ENCODE measurements around the gene RHCG. TPM values are rescaled to one million over a fixed set of nuclear protein-coding genes. Genes with fewer than 3 reads are reported as not detected.

Gene RHCG
- total RNA-seq, 4 donors from 2014 or later, result 2,342 to 7,076 (median 3,336) TPM

GRCh38 chr15:89526601-89527441 is 30.4 kb upstream of the RHCG start:
- DNase-seq, result no peak
- Histone ChIP-seq H3K4me3 (no peak overlapping the region), H3K9me3 (no peaks in the 10 kb centered on the region), H3K27me3 (no peaks in the 10 kb centered on the region), H3K36me3 (no peaks in the 10 kb centered on the region), H3K27ac (peak overlapping the region in 2 of 4 donors; percentile 39 to 42), H3K4me1 (peaks cover 0 to 54% (median 6%) of the 10 kb centered on the region in 3 donors)
- intact Hi-C loops (cut with DNase I), result no loop called here
- no peak for TF ChIP-seq POLR2A (IDR thresholded peaks at IDR 0.05)
- TF ChIP-seq CTCF (IDR thresholded peaks at IDR 0.05), result no peak
- 72 to 84% methylated on average over 4 to 8 of the region's 10 CpGs for WGBS, 2 donors

GRCh38 chr15:89526181-89526580 is 29.8 kb upstream of the RHCG start:
- intact Hi-C loops (cut with DNase I), result no loop called here

GRCh38 chr15:89524184-89524583 is 27.8 kb upstream of the RHCG start:
- no peaks in the 10 kb centered on the region for H3K27me3 ChIP-seq
- H3K36me3 ChIP-seq, result no peaks in the 10 kb centered on the region
- H3K27ac ChIP-seq, result no peak overlapping the region
- intact Hi-C loops (cut with DNase I), result no loop called here
- peaks cover 0 to 52% (median 7%) of the 10 kb centered on the region in 3 donors for H3K4me1 ChIP-seq
- TF ChIP-seq CTCF (IDR thresholded peaks at IDR 0.05), result no peak
- no peak for TF ChIP-seq POLR2A (IDR thresholded peaks at IDR 0.05)
- H3K4me3 ChIP-seq, result no peak overlapping the region
- no peak for DNase-seq
- H3K9me3 ChIP-seq, result peaks cover 0 to 5% (median 4%) of the 10 kb centered on the region in 3 donors
- WGBS, 2 donors, result 75 to 90% methylated on average over 1 of the region's 1 CpG

More at GRCh38 chr15:89526181-89526580, 29.8 kb upstream of the RHCG start:
- no peak for DNase-seq
- peaks cover 0 to 54% (median 7%) of the 10 kb centered on the region in 3 donors for H3K4me1 ChIP-seq
- H3K9me3 ChIP-seq, result no peaks in the 10 kb centered on the region
- no peak overlapping the region for H3K27ac ChIP-seq
- H3K27me3 ChIP-seq, result no peaks in the 10 kb centered on the region
- no peaks in the 10 kb centered on the region for H3K36me3 ChIP-seq
- no peak overlapping the region for H3K4me3 ChIP-seq
- TF ChIP-seq CTCF (IDR thresholded peaks at IDR 0.05) (no peak), POLR2A (IDR thresholded peaks at IDR 0.05) (no peak)
- WGBS, 2 donors, result 87 to 90% methylated on average over 7 of the region's 7 CpGs

GRCh38 chr15:89523101-89523500 is 26.7 kb upstream of the RHCG start:
- intact Hi-C loops (cut with DNase I), result no loop called here
- Histone ChIP-seq H3K27me3 (no peaks in the 10 kb centered on the region), H3K4me1 (peaks cover 0 to 42% (median 7%) of the 10 kb centered on the region in 3 donors), H3K27ac (no peak overlapping the region), H3K36me3 (no peaks in the 10 kb centered on the region), H3K4me3 (no peak overlapping the region), H3K9me3 (peaks cover 0 to 5% (median 4%) of the 10 kb centered on the region in 3 donors)
- TF ChIP-seq CTCF (IDR thresholded peaks at IDR 0.05) (no peak), POLR2A (IDR thresholded peaks at IDR 0.05) (no peak)
- DNase-seq, result no peak
- WGBS, 2 donors, result 83% methylated on average over 2 of the region's 2 CpGs; no CpG with 5 or more reads in 1 of the 2 donors

- H3K27ac ChIP-seq, result peak overlapping the region; percentile 68 to 85 (median 76)
- 67 to 69% methylated on average over 1 of the region's 1 CpG for WGBS, 2 donors
- H3K27me3 ChIP-seq, result no peaks in the 10 kb centered on the region
- peaks cover 0 to 42% (median 3%) of the 10 kb centered on the region in 3 donors for H3K4me1 ChIP-seq
- no peaks in the 10 kb centered on the region for H3K36me3 ChIP-seq
- intact Hi-C loops (cut with DNase I), result no loop called here
- no peak overlapping the region for H3K4me3 ChIP-seq
- H3K9me3 ChIP-seq, result peaks cover 0 to 5% (median 4%) of the 10 kb centered on the region in 3 donors
- TF ChIP-seq POLR2A (IDR thresholded peaks at IDR 0.05) (no peak), CTCF (IDR thresholded peaks at IDR 0.05) (no peak)
- DNase-seq, result no peak
Measured at GRCh38 chr15:89521605-89522004, 25.2 kb upstream of the RHCG start.

Data from esophagus squamous epithelium (tissue), 5 donors.